WERI-Rb-1 (cell line): ENCODE measurements around the gene DCTN4.

Experiments
- DNase-seq: peaks from one replicate; pipeline ENCODE4 v3.0.0-alpha.2; 2020
- H3K27ac ChIP-seq: fragments of 250-450 bp; sonication (Bioruptor Pico); 2 replicates; pipeline ENCODE4 v1.5.1; 2020; ENCODE audit warnings: mild to moderate bottlenecking, moderate library complexity
- H3K27me3 ChIP-seq: fragments of 250-450 bp; sonication (Bioruptor Pico); 2 replicates; pipeline ENCODE4 v1.5.1; 2021; ENCODE audit warnings: mild to moderate bottlenecking, low read depth, moderate library complexity; ENCODE audit not compliant: insufficient read depth, severe bottlenecking
- H3K36me3 ChIP-seq: fragments of 250-450 bp; sonication (Bioruptor Pico); 2 replicates; pipeline ENCODE4 v1.5.1; 2020; ENCODE audit warnings: mild to moderate bottlenecking, moderate library complexity
- H3K4me3 ChIP-seq: 2 replicates; pipeline ENCODE4 v1.5.1; 2011; ENCODE audit warnings: low read depth, mild to moderate bottlenecking, control low read depth, low read length
- H3K9me3 ChIP-seq: fragments of 250-450 bp; sonication (Bioruptor Pico); 2 replicates; pipeline ENCODE4 v1.5.1; 2021; ENCODE audit warnings: mild to moderate bottlenecking, moderate library complexity; ENCODE audit not compliant: severe bottlenecking
- TF ChIP-seq, protein P1 (sequence below): IDR thresholded peaks from 2 replicates; pipeline ENCODE4 v1.5.1; 2011; ENCODE audit warnings: low read depth, mild to moderate bottlenecking, control low read depth, inconsistent platforms, low read length

DCTN4 gene

DNA sequence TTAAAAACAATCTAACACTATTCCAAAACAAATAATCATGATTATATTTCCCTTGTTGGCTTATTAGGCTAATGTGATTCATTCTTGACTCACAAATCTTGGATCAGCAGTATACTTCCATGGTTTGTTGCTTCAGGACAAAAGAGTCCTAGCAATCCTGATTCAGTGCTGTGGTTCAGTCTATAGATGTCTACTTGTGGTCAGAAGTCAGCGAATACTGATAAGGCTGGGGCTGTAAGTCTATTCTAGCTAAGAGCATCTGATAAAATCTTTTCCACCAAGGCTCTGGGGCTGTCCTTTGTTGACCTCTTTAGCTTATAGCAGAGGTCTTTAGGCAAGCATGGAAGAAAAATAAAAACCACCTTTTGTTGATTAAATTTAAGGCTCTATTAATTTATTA, 15.3 kb upstream of the DCTN4 start:
- Histone ChIP-seq H3K9me3 (no peaks in the 10 kb centered on the region), H3K27ac (no peak overlapping the region), H3K36me3 (no peaks in the 10 kb centered on the region), H3K4me3 (no peak overlapping the region), H3K27me3 (no peaks in the 10 kb centered on the region)
- TF ChIP-seq, protein P1, sequence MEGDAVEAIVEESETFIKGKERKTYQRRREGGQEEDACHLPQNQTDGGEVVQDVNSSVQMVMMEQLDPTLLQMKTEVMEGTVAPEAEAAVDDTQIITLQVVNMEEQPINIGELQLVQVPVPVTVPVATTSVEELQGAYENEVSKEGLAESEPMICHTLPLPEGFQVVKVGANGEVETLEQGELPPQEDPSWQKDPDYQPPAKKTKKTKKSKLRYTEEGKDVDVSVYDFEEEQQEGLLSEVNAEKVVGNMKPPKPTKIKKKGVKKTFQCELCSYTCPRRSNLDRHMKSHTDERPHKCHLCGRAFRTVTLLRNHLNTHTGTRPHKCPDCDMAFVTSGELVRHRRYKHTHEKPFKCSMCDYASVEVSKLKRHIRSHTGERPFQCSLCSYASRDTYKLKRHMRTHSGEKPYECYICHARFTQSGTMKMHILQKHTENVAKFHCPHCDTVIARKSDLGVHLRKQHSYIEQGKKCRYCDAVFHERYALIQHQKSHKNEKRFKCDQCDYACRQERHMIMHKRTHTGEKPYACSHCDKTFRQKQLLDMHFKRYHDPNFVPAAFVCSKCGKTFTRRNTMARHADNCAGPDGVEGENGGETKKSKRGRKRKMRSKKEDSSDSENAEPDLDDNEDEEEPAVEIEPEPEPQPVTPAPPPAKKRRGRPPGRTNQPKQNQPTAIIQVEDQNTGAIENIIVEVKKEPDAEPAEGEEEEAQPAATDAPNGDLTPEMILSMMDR, result no peak
- no peak for DNase-seq

GRCh38 chr5:150771034-150771795, 12.4 kb upstream of the DCTN4 start:
- H3K9me3 ChIP-seq, result no peaks in the 10 kb centered on the region
- H3K4me3 ChIP-seq, result no peak overlapping the region
- no peak for DNase-seq
- H3K27ac ChIP-seq, result no peak overlapping the region
- TF ChIP-seq, protein P1, result no peak
- no peaks in the 10 kb centered on the region for H3K36me3 ChIP-seq
- no peaks in the 10 kb centered on the region for H3K27me3 ChIP-seq

GRCh38 chr5:150766251-150766650, 7.4 kb upstream of the DCTN4 start:
- no peak for DNase-seq
- H3K27ac ChIP-seq, result no peak overlapping the region
- H3K27me3 ChIP-seq, result no peaks in the 10 kb centered on the region
- no peak overlapping the region for H3K4me3 ChIP-seq
- no peaks in the 10 kb centered on the region for H3K36me3 ChIP-seq
- H3K9me3 ChIP-seq, result no peaks in the 10 kb centered on the region
- TF ChIP-seq, protein P1, result no peak

DNA sequence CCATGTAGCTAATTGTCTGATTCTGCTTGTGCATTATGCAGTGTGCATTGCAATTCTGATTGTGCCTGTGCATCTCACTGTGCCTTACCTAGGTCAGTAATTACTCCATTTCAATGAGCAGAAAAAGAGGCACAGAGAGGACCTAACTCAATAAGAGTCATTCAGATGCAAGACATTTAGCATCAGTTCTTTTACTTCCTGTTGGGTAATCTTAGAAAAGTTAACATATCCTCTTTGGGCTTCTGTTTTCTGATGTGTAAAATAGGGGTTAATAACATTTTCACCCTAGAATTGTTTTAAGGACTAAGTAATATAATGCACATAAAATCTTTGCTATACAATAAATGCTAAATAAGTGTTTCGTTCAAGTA, 7.0 kb upstream of the DCTN4 start:
- Histone ChIP-seq H3K36me3 (no peaks in the 10 kb centered on the region), H3K27ac (no peak overlapping the region), H3K4me3 (no peak overlapping the region), H3K27me3 (no peaks in the 10 kb centered on the region), H3K9me3 (no peaks in the 10 kb centered on the region)
- no peak for DNase-seq
- TF ChIP-seq, protein P1, result no peak

DNA sequence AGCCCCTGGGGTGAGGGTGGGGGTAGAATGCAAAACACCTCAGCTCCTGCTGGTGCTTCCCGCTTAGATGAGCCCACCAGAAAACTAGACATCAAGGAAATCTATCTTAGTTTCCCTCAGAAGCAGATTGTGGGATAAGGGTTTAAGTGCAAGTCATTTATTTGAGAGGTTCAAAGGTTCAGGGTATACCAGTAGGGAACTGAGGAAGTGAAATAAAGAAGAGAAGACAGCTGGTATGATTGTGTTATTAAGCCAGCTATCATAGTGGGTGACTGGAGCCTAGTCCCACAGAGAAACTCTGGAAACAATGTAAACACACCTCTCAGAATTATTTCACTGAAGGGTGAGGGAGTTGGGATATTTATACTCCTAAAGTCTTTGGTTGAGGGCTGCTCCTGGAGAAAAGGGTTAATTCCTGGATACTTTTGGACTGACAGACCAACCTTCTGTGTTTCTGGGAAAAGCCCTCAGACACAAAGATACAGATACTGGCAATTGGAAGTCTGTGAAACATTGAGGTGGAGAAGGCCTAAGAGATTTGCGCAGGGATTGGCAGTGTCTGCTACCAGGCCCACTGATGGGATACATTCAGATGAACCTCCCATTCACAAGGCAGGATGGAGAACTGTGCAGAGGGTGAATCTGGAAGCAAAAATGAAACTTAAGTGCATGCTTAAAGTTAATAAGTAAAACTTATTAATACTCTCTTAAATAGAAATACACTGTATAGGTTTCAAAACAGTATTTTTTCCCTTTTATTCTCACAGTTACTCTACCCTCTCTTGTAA, 6.4 kb upstream of the DCTN4 start:
- no peaks in the 10 kb centered on the region for H3K9me3 ChIP-seq
- no peak for DNase-seq
- H3K36me3 ChIP-seq, result no peaks in the 10 kb centered on the region
- H3K27me3 ChIP-seq, result no peaks in the 10 kb centered on the region
- TF ChIP-seq, protein P1, result no peak
- H3K4me3 ChIP-seq, result no peak overlapping the region
- H3K27ac ChIP-seq, result no peak overlapping the region
